Measurements from ENCODE around the gene ARID3A. TPM values are rescaled to one million over a fixed set of nuclear protein-coding genes. Genes with fewer than 3 reads are reported as not detected.

ARID3A gene
- total RNA-seq, 2 experiments from 2014 or later, result 18.7 to 22.1 TPM

- TF ChIP-seq, protein P1, sequence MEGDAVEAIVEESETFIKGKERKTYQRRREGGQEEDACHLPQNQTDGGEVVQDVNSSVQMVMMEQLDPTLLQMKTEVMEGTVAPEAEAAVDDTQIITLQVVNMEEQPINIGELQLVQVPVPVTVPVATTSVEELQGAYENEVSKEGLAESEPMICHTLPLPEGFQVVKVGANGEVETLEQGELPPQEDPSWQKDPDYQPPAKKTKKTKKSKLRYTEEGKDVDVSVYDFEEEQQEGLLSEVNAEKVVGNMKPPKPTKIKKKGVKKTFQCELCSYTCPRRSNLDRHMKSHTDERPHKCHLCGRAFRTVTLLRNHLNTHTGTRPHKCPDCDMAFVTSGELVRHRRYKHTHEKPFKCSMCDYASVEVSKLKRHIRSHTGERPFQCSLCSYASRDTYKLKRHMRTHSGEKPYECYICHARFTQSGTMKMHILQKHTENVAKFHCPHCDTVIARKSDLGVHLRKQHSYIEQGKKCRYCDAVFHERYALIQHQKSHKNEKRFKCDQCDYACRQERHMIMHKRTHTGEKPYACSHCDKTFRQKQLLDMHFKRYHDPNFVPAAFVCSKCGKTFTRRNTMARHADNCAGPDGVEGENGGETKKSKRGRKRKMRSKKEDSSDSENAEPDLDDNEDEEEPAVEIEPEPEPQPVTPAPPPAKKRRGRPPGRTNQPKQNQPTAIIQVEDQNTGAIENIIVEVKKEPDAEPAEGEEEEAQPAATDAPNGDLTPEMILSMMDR (IDR thresholded peaks at IDR 0.05), result no peak
- DNase-seq (no peak), ATAC-seq (no peak)
- Mint-ChIP-seq H3K36me3 (ENCODE audit: low read depth) (peaks cover 14% of the 10 kb centered on the region), H3K9me3 (no peaks in the 10 kb centered on the region), H3K27ac (no peak overlapping the region), H3K4me1 (ENCODE audit: low read depth) (no peaks in the 10 kb centered on the region), H3K4me3 (no peak overlapping the region), H3K27me3 (no peaks in the 10 kb centered on the region)
- ChIA-PET CTCF (interaction anchor here (2.3 kb wide), 1 partner anchor 42 kb away, joined by 7 read pairs; no protein-coding TSS in a partner anchor), POLR2A (interaction anchor here (1.1 to 1.5 kb wide), 2 partner anchors 19 to 27 kb away, joined by 3 read pairs; partner anchors contain the start of gene WDR18)
- intact Hi-C loops (cut with micrococcal nuclease), result no loop called here
These were observed 39.2 kb downstream of the ARID3A start for GRCh38 chr19:964761-965694.

DNA sequence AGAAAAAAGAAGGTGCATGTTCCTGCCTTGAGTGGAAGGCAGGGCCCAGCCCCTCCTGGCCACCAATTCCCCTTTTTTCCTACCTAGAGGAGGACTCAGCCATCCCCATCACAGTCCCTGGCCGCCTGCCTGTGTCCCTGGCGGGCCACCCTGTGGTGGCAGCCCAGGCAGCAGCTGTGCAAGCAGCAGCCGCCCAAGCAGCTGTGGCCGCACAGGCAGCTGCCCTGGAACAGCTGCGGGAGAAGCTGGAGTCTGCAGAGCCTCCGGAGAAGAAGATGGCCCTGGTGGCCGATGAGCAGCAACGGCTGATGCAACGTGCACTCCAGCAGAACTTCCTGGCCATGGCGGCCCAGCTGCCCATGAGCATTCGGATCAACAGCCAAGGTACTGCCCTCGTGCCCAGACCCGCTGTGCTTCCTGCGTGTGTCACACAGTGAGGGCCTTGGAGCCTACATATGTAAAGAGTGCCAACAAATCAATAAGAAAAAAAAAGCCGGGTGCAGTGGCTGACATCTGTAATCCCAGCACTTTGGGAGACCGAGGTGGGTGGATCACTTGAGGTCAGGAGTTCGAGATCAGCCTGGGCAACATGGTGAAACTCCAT is 40.8 kb downstream of the ARID3A start:
- H3K27me3 Mint-ChIP-seq, result no peaks in the 10 kb centered on the region
- H3K9me3 Mint-ChIP-seq, result peaks cover 6% of the 10 kb centered on the region
- TF ChIP-seq, protein P1 (IDR thresholded peaks at IDR 0.05), result no peak
- H3K36me3 Mint-ChIP-seq (ENCODE audit: low read depth), result peaks cover 22% of the 10 kb centered on the region
- no peak overlapping the region for H3K27ac Mint-ChIP-seq
- ATAC-seq (no peak), DNase-seq (no peak)
- intact Hi-C loops (cut with micrococcal nuclease), result no loop called here
- CTCF ChIA-PET, result interaction anchor here (2.3 kb wide), 1 partner anchor 44 kb away, joined by 7 read pairs; no protein-coding TSS in a partner anchor
- no peaks in the 10 kb centered on the region for H3K4me1 Mint-ChIP-seq (ENCODE audit: low read depth)
- H3K4me3 Mint-ChIP-seq, result no peak overlapping the region
- POLR2A ChIA-PET, result interaction anchor here (1.0 kb wide), 1 partner anchor 18 kb away, joined by 6 read pairs; no protein-coding TSS in a partner anchor

DNA sequence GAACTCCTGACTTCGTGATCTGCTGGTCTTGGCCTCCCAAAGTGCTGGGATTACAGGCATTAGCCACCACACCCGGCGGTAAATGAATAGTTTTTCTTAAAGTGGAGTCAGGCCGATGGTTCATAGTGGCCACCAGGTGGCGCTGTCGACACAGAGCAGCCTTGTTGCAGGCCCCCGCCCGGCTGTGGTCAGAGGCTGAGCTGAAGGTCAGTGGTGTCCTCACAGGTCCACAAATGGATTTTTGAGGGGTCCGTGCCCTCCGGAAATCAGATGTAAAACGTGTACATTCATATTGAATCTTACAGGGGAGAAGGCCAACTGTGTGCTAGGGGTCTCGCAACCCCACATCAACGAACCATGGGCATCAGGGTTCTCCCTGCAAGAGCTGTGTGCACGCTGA is 44.9 kb downstream of the ARID3A start:
- Mint-ChIP-seq H3K36me3 (ENCODE audit: low read depth) (peaks cover 24% of the 10 kb centered on the region), H3K4me1 (ENCODE audit: low read depth) (no peaks in the 10 kb centered on the region), H3K27ac (no peak overlapping the region), H3K9me3 (peaks cover 9% of the 10 kb centered on the region), H3K4me3 (no peak overlapping the region), H3K27me3 (no peaks in the 10 kb centered on the region)
- TF ChIP-seq, protein P1 (IDR thresholded peaks at IDR 0.05), result peak; percentile 89
- ChIA-PET CTCF (interaction anchor here (0.8 to 2.1 kb wide), 7 partner anchors 12 to 107 kb away, joined by 3 to 8 read pairs (median 3); partner anchors contain the start of gene WDR18), POLR2A (no interaction called here)
- no peak for ATAC-seq
- peak; percentile 31 for DNase-seq
- intact Hi-C loops (cut with micrococcal nuclease), result no loop called here

- intact Hi-C loops (cut with micrococcal nuclease), result no loop called here
- Mint-ChIP-seq H3K27me3 (no peaks in the 10 kb centered on the region), H3K9me3 (peaks cover 9% of the 10 kb centered on the region), H3K4me1 (ENCODE audit: low read depth) (no peaks in the 10 kb centered on the region), H3K27ac (no peak overlapping the region), H3K4me3 (no peak overlapping the region), H3K36me3 (ENCODE audit: low read depth) (peaks cover 20% of the 10 kb centered on the region)
- no peak for DNase-seq
- ChIA-PET POLR2A (no interaction called here), CTCF (interaction anchor here (1.0 to 2.1 kb wide), 3 partner anchors 24 to 108 kb away, joined by 3 to 8 read pairs (median 3); no protein-coding TSS in a partner anchor)
- no peak for ATAC-seq
- TF ChIP-seq, protein P1 (IDR thresholded peaks at IDR 0.05), result no peak
These were observed 46.0 kb downstream of the ARID3A start for GRCh38 chr19:971795-972194.
